IMR-90 (cell line): ENCODE data around the gene KRT71. TPM values are rescaled to one million over a fixed set of nuclear protein-coding genes. Genes with fewer than 3 reads are reported as not detected.

Source experiments
- ATAC-seq: fragments of 200-7000 bp; cut with Tn5 transposase; 2 replicates; pipeline ENCODE4 v1.9.1; 2020; ENCODE audit warnings: low read depth, mild to moderate bottlenecking, moderate library complexity
- BruUV-seq: library from RNA; stranded (reverse); fragments of 400-500 nt; replicated peaks from 2 replicates; lab custom pipeline; 2021; lab: Mats Ljungman, UMichigan
- CTCF ChIA-PET: fragments of 300-600 bp; formaldehyde crosslinking; extraction: SDS; loops from one replicate; lab custom pipeline; 2021; ENCODE audit warnings: antibody characterized with exemption; lab: Yijun Ruan, JAX
- POLR2A ChIA-PET: fragments of 300-600 bp; sonication (Branson Sonifier 250); formaldehyde crosslinking; loops from one replicate; lab custom pipeline; 2022; ENCODE audit warnings: antibody characterized with exemption; ENCODE audit not compliant: unreplicated experiment; lab: Charles Lee
- DNase-seq: peaks from one replicate; pipeline ENCODE4 v3.0.0; 2013
- H2AFZ ChIP-seq: replicated peaks from 2 replicates; pipeline ENCODE3; 2013; ENCODE audit warnings: low read length, mild to moderate bottlenecking; ENCODE audit not compliant: poor library complexity
- H2AK5ac ChIP-seq: 2 replicates; pipeline ENCODE4 v1.6.1; 2013; ENCODE audit warnings: low read depth, low read length, inconsistent platforms
- H2AK9ac ChIP-seq: replicated peaks from 2 replicates; pipeline ENCODE3; 2013; ENCODE audit warnings: mild to moderate bottlenecking, low read depth, low read length, moderate library complexity; ENCODE audit not compliant: poor library complexity
- H2BK120ac ChIP-seq: 2 replicates; pipeline ENCODE4 v1.6.1; 2013; ENCODE audit warnings: low read depth, low read length, inconsistent platforms
- H2BK15ac ChIP-seq: 3 replicates; pipeline ENCODE4 v1.6.1; 2013; ENCODE audit warnings: low read depth, low read length, inconsistent platforms
- H2BK20ac ChIP-seq: 2 replicates; pipeline ENCODE4 v1.6.1; 2013; ENCODE audit warnings: low read depth, mild to moderate bottlenecking, inconsistent platforms, low read length, moderate library complexity
- H2BK5ac ChIP-seq: 2 replicates; pipeline ENCODE4 v1.6.1; 2013; ENCODE audit warnings: mild to moderate bottlenecking, low read depth, low read length, inconsistent platforms; ENCODE audit not compliant: poor library complexity, severe bottlenecking
- H3K14ac ChIP-seq: replicated peaks from 2 replicates; pipeline ENCODE4 v1.6.1; 2013; ENCODE audit warnings: low read depth, low read length, inconsistent platforms
- H3K18ac ChIP-seq: 2 replicates; pipeline ENCODE4 v1.6.1; 2013; ENCODE audit warnings: low read depth, low read length, control low read depth
- H3K23ac ChIP-seq: 2 replicates; pipeline ENCODE4 v1.6.1; 2013; ENCODE audit warnings: low read depth, low read length, inconsistent platforms
- H3K27ac ChIP-seq: 2 replicates; pipeline ENCODE4 v1.5.1; 2013; ENCODE audit warnings: mild to moderate bottlenecking, control low read depth, low read length; ENCODE audit not compliant: insufficient read depth
- H3K27me3 ChIP-seq: 2 replicates; pipeline ENCODE4 v1.6.1; 2013; ENCODE audit warnings: low read length; ENCODE audit not compliant: control insufficient read depth, insufficient read depth
- H3K36me3 ChIP-seq: 2 replicates; pipeline ENCODE4 v1.6.1; 2013; ENCODE audit warnings: low read length, mixed read lengths; ENCODE audit not compliant: control insufficient read depth, insufficient read depth
- H3K4ac ChIP-seq: 2 replicates; pipeline ENCODE4 v1.6.1; 2013; ENCODE audit warnings: low read depth, low read length, inconsistent platforms
- H3K4me1 ChIP-seq: 2 replicates; pipeline ENCODE4 v1.6.1; 2013; ENCODE audit warnings: low read length, mixed read lengths; ENCODE audit not compliant: control insufficient read depth, insufficient read depth
- H3K4me2 ChIP-seq: 2 replicates; pipeline ENCODE4 v1.6.1; 2013; ENCODE audit warnings: low read depth, mild to moderate bottlenecking, control low read depth, low read length, moderate library complexity
- H3K4me3 ChIP-seq: 2 replicates; pipeline ENCODE4 v1.5.1; 2013; ENCODE audit warnings: low read depth, mild to moderate bottlenecking, control low read depth, low read length, moderate library complexity; ENCODE audit not compliant: insufficient read depth
- H3K56ac ChIP-seq: 2 replicates; pipeline ENCODE4 v1.6.1; 2013; ENCODE audit warnings: low read length, inconsistent platforms; ENCODE audit not compliant: insufficient read depth; ENCODE audit errors: extremely low read depth
- H3K79me1 ChIP-seq, 2 experiments: 2 replicates each; pipeline ENCODE4 v1.6.1; 2013; ENCODE audit warnings: low read length in 2 of 2, inconsistent platforms in 1 of 2, low read depth in 1 of 2
- H3K9ac ChIP-seq: 2 replicates; pipeline ENCODE4 v1.6.1; 2013; ENCODE audit warnings: low read depth, low read length, control low read depth
- H3K9me1 ChIP-seq: 2 replicates; pipeline ENCODE4 v1.6.1; 2013; ENCODE audit warnings: low read length, inconsistent platforms; ENCODE audit not compliant: insufficient read depth
- H3K9me3 ChIP-seq: 2 replicates; pipeline ENCODE4 v1.6.1; 2013; ENCODE audit warnings: low read length; ENCODE audit not compliant: control insufficient read depth, insufficient read depth
- H4K20me1 ChIP-seq: 2 replicates; pipeline ENCODE4 v1.6.1; 2013; ENCODE audit warnings: low read length, inconsistent platforms; ENCODE audit not compliant: insufficient read depth
- H4K5ac ChIP-seq: 2 replicates; pipeline ENCODE4 v1.6.1; 2013; ENCODE audit warnings: mild to moderate bottlenecking, low read depth, low read length, control low read depth
- H4K8ac ChIP-seq, 2 experiments: 2 replicates each; pipeline ENCODE4 v1.6.1; 2013; ENCODE audit warnings: low read depth in 2 of 2, low read length in 2 of 2, control low read depth in 1 of 2, inconsistent platforms in 1 of 2
- H4K91ac ChIP-seq: 2 replicates; pipeline ENCODE4 v1.6.1; 2013; ENCODE audit warnings: low read depth, low read length, inconsistent platforms; ENCODE audit not compliant: insufficient read depth
- BHLHE40 ChIP-seq: fragments of 150-350 bp; IDR thresholded peaks from 2 replicates; pipeline ENCODE4 v1.6.1; 2016; ENCODE audit warnings: mild to moderate bottlenecking, low read depth, low read length
- CHD1 ChIP-seq: IDR thresholded peaks from 2 replicates; pipeline ENCODE4 v1.6.1; 2012; ENCODE audit warnings: low read depth, low read length, improper control_type of control experiment
- FOS ChIP-seq: fragments of 150-350 bp; IDR thresholded peaks from 2 replicates; pipeline ENCODE4 v1.6.1; 2016; ENCODE audit warnings: low read depth, low read length
- MAFK ChIP-seq: IDR thresholded peaks from 2 replicates; pipeline ENCODE4 v1.6.1; 2012; ENCODE audit warnings: low read depth, low read length, improper control_type of control experiment
- MAZ ChIP-seq: IDR thresholded peaks from 2 replicates; pipeline ENCODE4 v1.6.1; 2012; ENCODE audit warnings: low read depth, mild to moderate bottlenecking, low read length, improper control_type of control experiment, moderate library complexity, borderline replicate concordance
- MXI1 ChIP-seq: IDR thresholded peaks from 2 replicates; pipeline ENCODE4 v1.6.1; 2012; ENCODE audit warnings: low read depth, mild to moderate bottlenecking, low read length, moderate library complexity, borderline replicate concordance
- POLR2A ChIP-seq: IDR thresholded peaks from 2 replicates; pipeline ENCODE4 v1.6.1; 2012; ENCODE audit warnings: mild to moderate bottlenecking, low read depth, low read length
- RAD21 ChIP-seq: IDR thresholded peaks from 2 replicates; pipeline ENCODE4 v1.6.1; 2012; ENCODE audit warnings: low read length, improper control_type of control experiment
- RCOR1 ChIP-seq: IDR thresholded peaks from 2 replicates; pipeline ENCODE4 v1.6.1; 2012; ENCODE audit warnings: mild to moderate bottlenecking, low read length, improper control_type of control experiment; ENCODE audit not compliant: insufficient replicate concordance
- RFX5 ChIP-seq: IDR thresholded peaks from 2 replicates; pipeline ENCODE4 v1.8.0; 2012; ENCODE audit warnings: low read depth, mild to moderate bottlenecking, low read length, moderate library complexity
- SMC3 ChIP-seq: fragments of 150-350 bp; IDR thresholded peaks from 2 replicates; pipeline ENCODE4 v1.6.1; 2016; ENCODE audit warnings: low read depth, mild to moderate bottlenecking, antibody characterized with exemption, low read length, moderate library complexity
- WGBS, 2 experiments: methylation state at CpG; one replicate each; pipeline versions ENCODE4 v1.1.5 to v1.1.7; 2013; ENCODE audit warnings: missing lambda C conversion rate in 2 of 2; ENCODE audit not compliant: insufficient read length in 1 of 2; ENCODE audit errors: extremely low coverage in 2 of 2; 5-methylcytosine and 5-hydroxymethylcytosine counted together
- dilution Hi-C: fragments of 300-500 bp; cut with HindIII; formaldehyde crosslinking; loops from one replicate; pipeline ENCODE4 v1.14.3; 2018; ENCODE audit warnings: low sequenced_read_pairs; ENCODE audit not compliant: unreplicated experiment
- in situ Hi-C: fragments of 300-500 bp; cut with MboI; formaldehyde crosslinking; loops from 3 replicates; pipeline ENCODE4 v1.14.3; 2019; ENCODE audit warnings: low sequenced_read_pairs, inconsistent platforms, mixed read lengths
- intact Hi-C: fragments of 100-400 bp; cut with micrococcal nuclease; formaldehyde crosslinking; loops from 2 replicates; pipeline ENCODE4 v1.10.0; 2022
- polyA plus RNA-seq, 3 experiments: library from polyadenylated mRNA; depleted of rRNA; stranded (reverse); fragments of >200 nt; gene quantifications; 2 replicates each; pipeline ENCODE4 v1.2.3, GENCODE V29; 2012; ENCODE audit warnings: low replicate concordance in 1 of 3
- total RNA-seq: library from RNA; depleted of rRNA; stranded (reverse); fragments of >200 nt; gene quantifications from 2 replicates; pipeline ENCODE4 v1.2.3, GENCODE V29; 2012
- TF ChIP-seq, protein P1 (sequence below): conservative IDR thresholded peaks from 2 replicates; pipeline ENCODE4 v1.5.1; 2012; ENCODE audit warnings: mild to moderate bottlenecking, low read depth, low read length, improper control_type of control experiment

Gene KRT71
- total and polyA plus RNA-seq, 2 of the 4 experiments (the other 2 are of a cell fraction): not detected

GRCh38 chr12:52523824-52524223, 29.1 kb downstream of the KRT71 start:
- Histone ChIP-seq H2AFZ (no peak overlapping the region), H2BK5ac (no peak overlapping the region), H3K18ac (no peak overlapping the region), H4K91ac (no peak overlapping the region), H4K8ac (no peak overlapping the region), H3K4me1 (no peaks in the 10 kb centered on the region), H3K23ac (no peak overlapping the region), H3K9me3 (no peaks in the 10 kb centered on the region), H3K4me3 (no peak overlapping the region), H3K36me3 (no peaks in the 10 kb centered on the region), H3K9ac (no peak overlapping the region), H2BK15ac (no peak overlapping the region), H3K4ac (no peak overlapping the region), H3K56ac (no peak overlapping the region), H4K20me1 (no peaks in the 10 kb centered on the region; the same call in 1 of the 2 replicates), H3K79me1 (no peaks in the 10 kb centered on the region), H3K14ac (no peak overlapping the region), H2AK9ac (no peak overlapping the region), H3K27me3 (peaks cover 40% of the 10 kb centered on the region), H3K9me1 (no peaks in the 10 kb centered on the region), H2AK5ac (no peak overlapping the region), H2BK20ac (no peak overlapping the region), H2BK120ac (no peak overlapping the region), H4K5ac (no peak overlapping the region), H3K27ac (no peak overlapping the region), H3K4me2 (no peak overlapping the region)
- dilution Hi-C loops (no loop called here), intact Hi-C loops (no loop called here), in situ Hi-C loops (no loop called here)
- BruUV-seq: no TSS peak
- ChIA-PET POLR2A (no interaction called here), CTCF (no interaction called here)
- ATAC-seq (no peak), DNase-seq (no peak)
- TF ChIP-seq RAD21 (no peak), RCOR1 (no peak), MAZ (no peak), SMC3 (no peak), RFX5 (no peak), POLR2A (no peak), MAFK (no peak), CHD1 (no peak), FOS (no peak), BHLHE40 (no peak), MXI1 (no peak)
- TF ChIP-seq, protein P1, sequence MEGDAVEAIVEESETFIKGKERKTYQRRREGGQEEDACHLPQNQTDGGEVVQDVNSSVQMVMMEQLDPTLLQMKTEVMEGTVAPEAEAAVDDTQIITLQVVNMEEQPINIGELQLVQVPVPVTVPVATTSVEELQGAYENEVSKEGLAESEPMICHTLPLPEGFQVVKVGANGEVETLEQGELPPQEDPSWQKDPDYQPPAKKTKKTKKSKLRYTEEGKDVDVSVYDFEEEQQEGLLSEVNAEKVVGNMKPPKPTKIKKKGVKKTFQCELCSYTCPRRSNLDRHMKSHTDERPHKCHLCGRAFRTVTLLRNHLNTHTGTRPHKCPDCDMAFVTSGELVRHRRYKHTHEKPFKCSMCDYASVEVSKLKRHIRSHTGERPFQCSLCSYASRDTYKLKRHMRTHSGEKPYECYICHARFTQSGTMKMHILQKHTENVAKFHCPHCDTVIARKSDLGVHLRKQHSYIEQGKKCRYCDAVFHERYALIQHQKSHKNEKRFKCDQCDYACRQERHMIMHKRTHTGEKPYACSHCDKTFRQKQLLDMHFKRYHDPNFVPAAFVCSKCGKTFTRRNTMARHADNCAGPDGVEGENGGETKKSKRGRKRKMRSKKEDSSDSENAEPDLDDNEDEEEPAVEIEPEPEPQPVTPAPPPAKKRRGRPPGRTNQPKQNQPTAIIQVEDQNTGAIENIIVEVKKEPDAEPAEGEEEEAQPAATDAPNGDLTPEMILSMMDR: no peak
- WGBS, 2 experiments: no CpG with 5 or more reads among the region's 4 CpGs
